GM12892 (cell line): Measurements from ENCODE around the gene NMU.

Experiments used
- POLR2A ChIP-seq: IDR thresholded peaks from 2 replicates; pipeline ENCODE4 v1.6.1; 2011; ENCODE audit warnings: low read depth, low read length, control low read depth
- POLR2AphosphoS5 ChIP-seq: IDR thresholded peaks from 2 replicates; pipeline ENCODE4 v1.6.1; 2011; ENCODE audit warnings: low read depth, low read length, control low read depth
- TAF1 ChIP-seq: IDR thresholded peaks from 2 replicates; pipeline ENCODE4 v1.6.1; 2011; ENCODE audit warnings: low read depth, mild to moderate bottlenecking, control low read depth, low read length, borderline replicate concordance

DNA sequence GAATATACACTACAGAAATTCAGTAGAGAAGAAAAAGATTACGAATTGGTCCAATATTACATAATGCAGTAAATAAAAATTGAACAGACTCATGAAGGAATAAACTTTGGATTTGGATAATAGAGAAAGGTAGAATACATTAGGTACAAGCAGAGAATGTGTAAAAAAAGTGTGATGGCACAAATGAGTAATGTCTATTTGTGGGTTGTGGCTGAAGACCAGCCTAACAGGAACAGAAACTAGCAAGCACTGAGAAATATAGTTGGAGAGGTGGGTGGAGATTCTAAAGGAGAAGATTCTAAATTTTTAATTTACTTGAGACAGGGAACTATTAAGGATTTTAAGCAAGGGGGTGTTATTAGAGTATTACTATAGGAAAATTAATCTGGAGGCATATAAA, 74.2 kb downstream of the NMU start:
- TF ChIP-seq POLR2A (no peak), POLR2AphosphoS5 (no peak), TAF1 (no peak)
